ENCODE data around the gene ECT2. TPM values are rescaled to one million over a fixed set of nuclear protein-coding genes. Genes with fewer than 3 reads are reported as not detected.

Gene ECT2
- polyA plus RNA-seq, 1 donor from 2014 or later = 6.3 TPM

DNA sequence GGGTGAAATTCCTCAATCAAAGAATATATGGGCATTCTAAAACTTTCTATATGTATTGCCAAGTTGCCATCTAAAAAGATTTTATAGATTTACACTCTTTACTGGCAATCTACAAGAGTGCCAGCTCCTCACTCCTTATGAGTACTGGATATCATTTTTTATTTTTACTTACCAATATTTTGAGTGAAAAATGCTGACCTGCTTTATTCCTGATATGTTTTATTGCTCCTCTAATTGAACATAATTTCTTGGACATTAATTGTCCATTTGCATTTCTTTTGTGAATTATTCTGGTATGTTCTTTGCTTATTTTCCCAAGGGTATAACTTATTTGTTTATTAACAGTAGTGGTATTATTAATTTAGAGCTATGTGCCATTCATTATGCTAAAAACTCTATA is 96.8 kb downstream of the ECT2 start:
- TF ChIP-seq SMC3 (conservative IDR thresholded peaks at IDR 0.05; ENCODE audit: poor library complexity) (no peak), RAD21 (conservative IDR thresholded peaks at IDR 0.05) (no peak), TAF1 (IDR thresholded peaks at IDR 0.05; ENCODE audit: low read depth) (no peak), MXI1 (conservative IDR thresholded peaks at IDR 0.05; ENCODE audit: poor library complexity, severe bottlenecking) (no peak), POLR2AphosphoS5 (IDR thresholded peaks at IDR 0.05) (no peak), EZH2 (IDR thresholded peaks at IDR 0.05; ENCODE audit: borderline replicate concordance, insufficient read depth, low read length, poor library complexity, severe bottlenecking) (no peak), EP300 (conservative IDR thresholded peaks at IDR 0.05; ENCODE audit: poor library complexity, severe bottlenecking) (no peak)
- TF ChIP-seq, protein P1, sequence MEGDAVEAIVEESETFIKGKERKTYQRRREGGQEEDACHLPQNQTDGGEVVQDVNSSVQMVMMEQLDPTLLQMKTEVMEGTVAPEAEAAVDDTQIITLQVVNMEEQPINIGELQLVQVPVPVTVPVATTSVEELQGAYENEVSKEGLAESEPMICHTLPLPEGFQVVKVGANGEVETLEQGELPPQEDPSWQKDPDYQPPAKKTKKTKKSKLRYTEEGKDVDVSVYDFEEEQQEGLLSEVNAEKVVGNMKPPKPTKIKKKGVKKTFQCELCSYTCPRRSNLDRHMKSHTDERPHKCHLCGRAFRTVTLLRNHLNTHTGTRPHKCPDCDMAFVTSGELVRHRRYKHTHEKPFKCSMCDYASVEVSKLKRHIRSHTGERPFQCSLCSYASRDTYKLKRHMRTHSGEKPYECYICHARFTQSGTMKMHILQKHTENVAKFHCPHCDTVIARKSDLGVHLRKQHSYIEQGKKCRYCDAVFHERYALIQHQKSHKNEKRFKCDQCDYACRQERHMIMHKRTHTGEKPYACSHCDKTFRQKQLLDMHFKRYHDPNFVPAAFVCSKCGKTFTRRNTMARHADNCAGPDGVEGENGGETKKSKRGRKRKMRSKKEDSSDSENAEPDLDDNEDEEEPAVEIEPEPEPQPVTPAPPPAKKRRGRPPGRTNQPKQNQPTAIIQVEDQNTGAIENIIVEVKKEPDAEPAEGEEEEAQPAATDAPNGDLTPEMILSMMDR (IDR thresholded peaks at IDR 0.05; ENCODE audit: poor library complexity, severe bottlenecking) = no peak
- TF ChIP-seq, protein P2, sequence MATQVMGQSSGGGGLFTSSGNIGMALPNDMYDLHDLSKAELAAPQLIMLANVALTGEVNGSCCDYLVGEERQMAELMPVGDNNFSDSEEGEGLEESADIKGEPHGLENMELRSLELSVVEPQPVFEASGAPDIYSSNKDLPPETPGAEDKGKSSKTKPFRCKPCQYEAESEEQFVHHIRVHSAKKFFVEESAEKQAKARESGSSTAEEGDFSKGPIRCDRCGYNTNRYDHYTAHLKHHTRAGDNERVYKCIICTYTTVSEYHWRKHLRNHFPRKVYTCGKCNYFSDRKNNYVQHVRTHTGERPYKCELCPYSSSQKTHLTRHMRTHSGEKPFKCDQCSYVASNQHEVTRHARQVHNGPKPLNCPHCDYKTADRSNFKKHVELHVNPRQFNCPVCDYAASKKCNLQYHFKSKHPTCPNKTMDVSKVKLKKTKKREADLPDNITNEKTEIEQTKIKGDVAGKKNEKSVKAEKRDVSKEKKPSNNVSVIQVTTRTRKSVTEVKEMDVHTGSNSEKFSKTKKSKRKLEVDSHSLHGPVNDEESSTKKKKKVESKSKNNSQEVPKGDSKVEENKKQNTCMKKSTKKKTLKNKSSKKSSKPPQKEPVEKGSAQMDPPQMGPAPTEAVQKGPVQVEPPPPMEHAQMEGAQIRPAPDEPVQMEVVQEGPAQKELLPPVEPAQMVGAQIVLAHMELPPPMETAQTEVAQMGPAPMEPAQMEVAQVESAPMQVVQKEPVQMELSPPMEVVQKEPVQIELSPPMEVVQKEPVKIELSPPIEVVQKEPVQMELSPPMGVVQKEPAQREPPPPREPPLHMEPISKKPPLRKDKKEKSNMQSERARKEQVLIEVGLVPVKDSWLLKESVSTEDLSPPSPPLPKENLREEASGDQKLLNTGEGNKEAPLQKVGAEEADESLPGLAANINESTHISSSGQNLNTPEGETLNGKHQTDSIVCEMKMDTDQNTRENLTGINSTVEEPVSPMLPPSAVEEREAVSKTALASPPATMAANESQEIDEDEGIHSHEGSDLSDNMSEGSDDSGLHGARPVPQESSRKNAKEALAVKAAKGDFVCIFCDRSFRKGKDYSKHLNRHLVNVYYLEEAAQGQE (IDR thresholded peaks at IDR 0.05; ENCODE audit: borderline replicate concordance) = no peak
- Histone ChIP-seq H3K9ac (ENCODE audit: low read length) (no peak overlapping the region), H3K4me3 (ENCODE audit: low read length) (no peak overlapping the region), H3F3A (ENCODE audit: insufficient read depth, low read length, poor library complexity, severe bottlenecking) (no peaks in the 10 kb centered on the region), H2AFZ (ENCODE audit: low read depth, low read length) (no peak overlapping the region), H3K36me3 (ENCODE audit: insufficient read depth, low read length) (no peaks in the 10 kb centered on the region), H3K27ac (ENCODE audit: low read length) (no peak overlapping the region), H3K79me2 (replicated peaks; ENCODE audit: insufficient read depth, low read length) (no peaks in the 10 kb centered on the region), H3K27me3 (ENCODE audit: insufficient read depth, low read depth, low read length) (no peaks in the 10 kb centered on the region), H3K9me3 (ENCODE audit: low read length) (no peaks in the 10 kb centered on the region), H3K9me2 (ENCODE audit: insufficient read depth, low read length) (no peaks in the 10 kb centered on the region), H4K20me1 (ENCODE audit: insufficient read depth) (no peaks in the 10 kb centered on the region), H3K4me2 (ENCODE audit: low read length) (no peak overlapping the region)

DNA sequence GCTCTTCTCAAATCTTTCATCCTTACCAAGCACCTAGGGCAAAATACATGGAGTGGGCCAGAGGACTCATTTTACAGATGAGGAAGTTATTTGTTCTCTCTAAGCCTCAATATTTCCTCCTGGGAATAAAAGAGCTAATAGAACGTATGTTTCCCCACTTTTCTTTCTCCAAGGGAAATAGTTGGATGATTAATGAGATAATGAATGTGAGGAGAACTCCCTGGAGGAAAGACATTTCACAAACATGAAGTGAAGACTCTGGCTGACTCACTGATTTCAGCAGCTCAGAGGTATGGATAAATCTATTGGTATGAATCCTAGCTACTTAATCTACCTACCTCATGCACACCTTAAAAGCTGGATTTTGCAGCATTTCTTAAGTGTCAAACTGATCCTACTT is 98.4 kb downstream of the ECT2 start:
- no peaks in the 10 kb centered on the region for H3K9me2 ChIP-seq (ENCODE audit: insufficient read depth, low read length)
- H3F3A ChIP-seq (ENCODE audit: insufficient read depth, low read length, poor library complexity, severe bottlenecking) = no peaks in the 10 kb centered on the region
- no peaks in the 10 kb centered on the region for H3K27me3 ChIP-seq (ENCODE audit: insufficient read depth, low read depth, low read length)
- no peaks in the 10 kb centered on the region for H3K79me2 ChIP-seq (replicated peaks; ENCODE audit: insufficient read depth, low read length)
- H4K20me1 ChIP-seq (ENCODE audit: insufficient read depth) = no peaks in the 10 kb centered on the region
- no peak overlapping the region for H3K9ac ChIP-seq (ENCODE audit: low read length)
- H3K36me3 ChIP-seq (ENCODE audit: insufficient read depth, low read length) = no peaks in the 10 kb centered on the region
- no peak overlapping the region for H3K4me2 ChIP-seq (ENCODE audit: low read length)
- H2AFZ ChIP-seq (ENCODE audit: low read depth, low read length) = no peak overlapping the region
- TF ChIP-seq RAD21 (conservative IDR thresholded peaks at IDR 0.05) (no peak), EP300 (conservative IDR thresholded peaks at IDR 0.05; ENCODE audit: poor library complexity, severe bottlenecking) (no peak), EZH2 (IDR thresholded peaks at IDR 0.05; ENCODE audit: borderline replicate concordance, insufficient read depth, low read length, poor library complexity, severe bottlenecking) (no peak), MXI1 (conservative IDR thresholded peaks at IDR 0.05; ENCODE audit: poor library complexity, severe bottlenecking) (no peak), TAF1 (IDR thresholded peaks at IDR 0.05; ENCODE audit: low read depth) (no peak), SMC3 (conservative IDR thresholded peaks at IDR 0.05; ENCODE audit: poor library complexity) (no peak), POLR2AphosphoS5 (IDR thresholded peaks at IDR 0.05) (no peak)
- TF ChIP-seq, protein P1 (IDR thresholded peaks at IDR 0.05; ENCODE audit: poor library complexity, severe bottlenecking) = no peak
- H3K4me3 ChIP-seq (ENCODE audit: low read length) = no peak overlapping the region
- no peaks in the 10 kb centered on the region for H3K9me3 ChIP-seq (ENCODE audit: low read length)
- H3K27ac ChIP-seq (ENCODE audit: low read length) = no peak overlapping the region
